NT2/D1 (cell line): Measurements from ENCODE around the gene DDO.

ENCODE experiments used
- DNase-seq: peaks from one replicate; pipeline ENCODE4 v3.0.0-alpha.2; 2011; ENCODE audit warnings: low read depth, low spot score
- H3K27me3 ChIP-seq: 2 replicates; pipeline ENCODE4 v1.6.0; 2011; ENCODE audit warnings: mild to moderate bottlenecking; ENCODE audit not compliant: insufficient read length, insufficient read depth
- H3K36me3 ChIP-seq: 2 replicates; pipeline ENCODE4 v1.6.1; 2011; ENCODE audit warnings: mild to moderate bottlenecking, low read length, mixed read lengths; ENCODE audit not compliant: insufficient read depth, insufficient read length
- H3K4me1 ChIP-seq: 2 replicates; pipeline ENCODE4 v1.5.1; 2011; ENCODE audit not compliant: insufficient read depth, insufficient read length
- H3K4me3 ChIP-seq: 2 replicates; pipeline ENCODE4 v1.5.1; 2011; ENCODE audit warnings: low read depth; ENCODE audit not compliant: insufficient read length
- H3K9ac ChIP-seq: 2 replicates; pipeline ENCODE4 v1.6.0; 2011; ENCODE audit warnings: low read depth; ENCODE audit not compliant: insufficient read length
- H3K9me3 ChIP-seq: 2 replicates; pipeline ENCODE4 v1.5.1; 2011; ENCODE audit warnings: mild to moderate bottlenecking, low read length; ENCODE audit not compliant: insufficient read depth
- SUZ12 ChIP-seq: IDR thresholded peaks from 2 replicates; pipeline ENCODE4 v1.6.1; 2011; ENCODE audit not compliant: insufficient read length, insufficient read depth; ENCODE audit errors: extremely low read depth
- YY1 ChIP-seq: IDR thresholded peaks from 2 replicates; pipeline ENCODE4 v1.6.1; 2011; ENCODE audit not compliant: insufficient read length, insufficient read depth
- ZNF274 ChIP-seq: IDR thresholded peaks from 2 replicates; pipeline ENCODE4 v1.6.1; 2011; ENCODE audit warnings: mild to moderate bottlenecking, low read depth, low read length

Gene DDO

GRCh38 chr6:110359556-110359955 is 55.8 kb downstream of the DDO start:
- Histone ChIP-seq H3K27me3 (peaks cover 32% of the 10 kb centered on the region), H3K36me3 (no peaks in the 10 kb centered on the region)

GRCh38 chr6:110358553-110359160 is 56.7 kb downstream of the DDO start:
- no peaks in the 10 kb centered on the region for H3K9me3 ChIP-seq
- peak overlapping the region; percentile 61 for H3K9ac ChIP-seq
- H3K4me3 ChIP-seq: peak overlapping the region; percentile 51
- TF ChIP-seq YY1 (no peak), ZNF274 (no peak)
- H3K27me3 ChIP-seq: peaks cover 32% of the 10 kb centered on the region
- peaks cover 3% of the 10 kb centered on the region for H3K4me1 ChIP-seq
- no peaks in the 10 kb centered on the region for H3K36me3 ChIP-seq
- DNase-seq: no peak

More at GRCh38 chr6:110359556-110359955, 55.8 kb downstream of the DDO start:
- no peak for DNase-seq
- no peak for TF ChIP-seq ZNF274
- no peak for TF ChIP-seq SUZ12
- TF ChIP-seq YY1: no peak
- Histone ChIP-seq H3K9ac (no peak overlapping the region), H3K4me3 (no peak overlapping the region), H3K9me3 (no peaks in the 10 kb centered on the region), H3K4me1 (peaks cover 3% of the 10 kb centered on the region)

- peak within 1 kb of the TSS; percentile 51 for H3K4me3 ChIP-seq
- no peaks in the 10 kb centered on the region for H3K36me3 ChIP-seq
- H3K4me1 ChIP-seq: peaks cover 6% of the 10 kb centered on the region
- DNase-seq: no peak
- no peaks in the 10 kb centered on the region for H3K9me3 ChIP-seq
- TF ChIP-seq YY1 (no peak), ZNF274 (no peak), SUZ12 (no peak)
- peak within 1 kb of the TSS; percentile 61 for H3K9ac ChIP-seq
- H3K27me3 ChIP-seq: peaks cover 32% of the 10 kb centered on the region
Observed at GRCh38 chr6:110357664-110358552, 57.5 kb downstream of the DDO start, which contains the start of gene METTL24. Gene METTL24 (minus strand): TSS chr6:110358349. CDS start chr6:110358272, 77 bp downstream.

- DNase-seq: no peak
- peak overlapping the region; percentile 51 for H3K4me3 ChIP-seq
- H3K36me3 ChIP-seq: no peaks in the 10 kb centered on the region
- H3K9ac ChIP-seq: no peak overlapping the region
- no peaks in the 10 kb centered on the region for H3K9me3 ChIP-seq
- H3K27me3 ChIP-seq: peaks cover 32% of the 10 kb centered on the region
- no peak for TF ChIP-seq SUZ12
- TF ChIP-seq ZNF274: no peak
- TF ChIP-seq YY1: no peak
- peaks cover 10% of the 10 kb centered on the region for H3K4me1 ChIP-seq
Observed at GRCh38 chr6:110357298-110357663, 58.1 kb downstream of the DDO start.

- no peak for TF ChIP-seq SUZ12
- no peak for TF ChIP-seq YY1
- no peak for TF ChIP-seq ZNF274
- Histone ChIP-seq H3K27me3 (peaks cover 32% of the 10 kb centered on the region), H3K9ac (no peak overlapping the region), H3K4me1 (peaks cover 10% of the 10 kb centered on the region), H3K9me3 (no peaks in the 10 kb centered on the region), H3K4me3 (no peak overlapping the region), H3K36me3 (no peaks in the 10 kb centered on the region)
- no peak for DNase-seq
Observed at GRCh38 chr6:110356778-110357177, 58.6 kb downstream of the DDO start.

- Histone ChIP-seq H3K27me3 (peaks cover 32% of the 10 kb centered on the region), H3K4me3 (no peak overlapping the region), H3K9ac (no peak overlapping the region), H3K9me3 (no peaks in the 10 kb centered on the region), H3K4me1 (peaks cover 10% of the 10 kb centered on the region), H3K36me3 (no peaks in the 10 kb centered on the region)
- peak; percentile 46 for DNase-seq
- TF ChIP-seq SUZ12 (no peak), YY1 (no peak), ZNF274 (no peak)
Observed at GRCh38 chr6:110355727-110356126, 59.6 kb downstream of the DDO start.

- H3K27me3 ChIP-seq: peaks cover 32% of the 10 kb centered on the region
- TF ChIP-seq SUZ12 (no peak), YY1 (no peak), ZNF274 (no peak)
Observed at GRCh38 chr6:110355022-110355421, 60.4 kb downstream of the DDO start.

More at GRCh38 chr6:110355022-110355421, 60.4 kb downstream of the DDO start:
- H3K9ac ChIP-seq: no peak overlapping the region
- H3K36me3 ChIP-seq: no peaks in the 10 kb centered on the region
- no peaks in the 10 kb centered on the region for H3K9me3 ChIP-seq
- no peak for DNase-seq
- peaks cover 10% of the 10 kb centered on the region for H3K4me1 ChIP-seq
- no peak overlapping the region for H3K4me3 ChIP-seq
